ENCODE data around the gene RECQL. TPM values are rescaled to one million over a fixed set of nuclear protein-coding genes. Genes with fewer than 3 reads are reported as not detected.

Gene RECQL
- total RNA-seq, 2 donors from 2014 or later = 39.8 to 66.5 TPM

DNA sequence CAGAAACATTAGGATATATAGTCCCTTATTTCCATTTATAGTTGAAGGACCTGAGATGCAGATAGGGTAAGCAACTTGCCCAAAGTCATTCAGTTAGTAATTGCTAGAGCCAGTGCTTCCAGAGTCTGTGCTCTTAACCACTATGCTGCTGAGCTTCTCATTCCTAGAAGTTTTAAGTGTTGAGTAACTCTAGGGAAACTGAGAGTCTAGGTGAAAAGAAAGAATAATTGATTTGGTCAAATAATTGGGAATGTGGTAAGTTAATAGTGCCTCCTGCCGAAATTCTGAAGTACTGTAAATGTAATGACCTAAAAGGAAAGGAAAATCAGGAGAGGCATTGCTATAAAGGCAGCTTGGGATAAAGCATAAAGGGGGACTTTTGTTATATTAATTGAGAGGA lies 49.9 kb downstream of the RECQL start:
- peaks cover 9% of the 10 kb centered on the region for H3K36me3 Mint-ChIP-seq (ENCODE audit: low read depth)
- no peak overlapping the region for H3K4me3 Mint-ChIP-seq
- 57 to 75% methylated on average over 1 of the region's 1 CpG for WGBS, 2 experiments (ENCODE audit: insufficient coverage in 1 of 2, insufficient read length in 1 of 2)
- H3K9ac ChIP-seq (ENCODE audit: extremely low read depth, low read length, poor library complexity, severe bottlenecking) = no peak overlapping the region
- TF ChIP-seq, protein P1, sequence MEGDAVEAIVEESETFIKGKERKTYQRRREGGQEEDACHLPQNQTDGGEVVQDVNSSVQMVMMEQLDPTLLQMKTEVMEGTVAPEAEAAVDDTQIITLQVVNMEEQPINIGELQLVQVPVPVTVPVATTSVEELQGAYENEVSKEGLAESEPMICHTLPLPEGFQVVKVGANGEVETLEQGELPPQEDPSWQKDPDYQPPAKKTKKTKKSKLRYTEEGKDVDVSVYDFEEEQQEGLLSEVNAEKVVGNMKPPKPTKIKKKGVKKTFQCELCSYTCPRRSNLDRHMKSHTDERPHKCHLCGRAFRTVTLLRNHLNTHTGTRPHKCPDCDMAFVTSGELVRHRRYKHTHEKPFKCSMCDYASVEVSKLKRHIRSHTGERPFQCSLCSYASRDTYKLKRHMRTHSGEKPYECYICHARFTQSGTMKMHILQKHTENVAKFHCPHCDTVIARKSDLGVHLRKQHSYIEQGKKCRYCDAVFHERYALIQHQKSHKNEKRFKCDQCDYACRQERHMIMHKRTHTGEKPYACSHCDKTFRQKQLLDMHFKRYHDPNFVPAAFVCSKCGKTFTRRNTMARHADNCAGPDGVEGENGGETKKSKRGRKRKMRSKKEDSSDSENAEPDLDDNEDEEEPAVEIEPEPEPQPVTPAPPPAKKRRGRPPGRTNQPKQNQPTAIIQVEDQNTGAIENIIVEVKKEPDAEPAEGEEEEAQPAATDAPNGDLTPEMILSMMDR (conservative IDR thresholded peaks at IDR 0.05) = peak; percentile 86
- no peaks in the 10 kb centered on the region for H3K36me3 ChIP-seq (ENCODE audit: control insufficient read depth, insufficient read depth, low read length)
- H3K27ac Mint-ChIP-seq = no peak overlapping the region
- H3K9me3 Mint-ChIP-seq = no peaks in the 10 kb centered on the region
- no peak overlapping the region for H3K4me3 ChIP-seq (ENCODE audit: low read length)
- H3K27me3 ChIP-seq (ENCODE audit: control insufficient read depth, insufficient read depth, low read length, poor library complexity, severe bottlenecking) = no peaks in the 10 kb centered on the region
- no peaks in the 10 kb centered on the region for H3K4me1 ChIP-seq (ENCODE audit: control insufficient read depth, insufficient read depth, low read length)
- H3K27ac ChIP-seq (ENCODE audit: low read depth, low read length) = no peak overlapping the region
- DNase-seq = no peak
- no peaks in the 10 kb centered on the region for H3K9me3 ChIP-seq (ENCODE audit: control insufficient read depth, low read length)
- no peaks in the 10 kb centered on the region for H3K4me1 Mint-ChIP-seq
- H3K27me3 Mint-ChIP-seq (ENCODE audit: insufficient read depth) = no peaks in the 10 kb centered on the region

DNA sequence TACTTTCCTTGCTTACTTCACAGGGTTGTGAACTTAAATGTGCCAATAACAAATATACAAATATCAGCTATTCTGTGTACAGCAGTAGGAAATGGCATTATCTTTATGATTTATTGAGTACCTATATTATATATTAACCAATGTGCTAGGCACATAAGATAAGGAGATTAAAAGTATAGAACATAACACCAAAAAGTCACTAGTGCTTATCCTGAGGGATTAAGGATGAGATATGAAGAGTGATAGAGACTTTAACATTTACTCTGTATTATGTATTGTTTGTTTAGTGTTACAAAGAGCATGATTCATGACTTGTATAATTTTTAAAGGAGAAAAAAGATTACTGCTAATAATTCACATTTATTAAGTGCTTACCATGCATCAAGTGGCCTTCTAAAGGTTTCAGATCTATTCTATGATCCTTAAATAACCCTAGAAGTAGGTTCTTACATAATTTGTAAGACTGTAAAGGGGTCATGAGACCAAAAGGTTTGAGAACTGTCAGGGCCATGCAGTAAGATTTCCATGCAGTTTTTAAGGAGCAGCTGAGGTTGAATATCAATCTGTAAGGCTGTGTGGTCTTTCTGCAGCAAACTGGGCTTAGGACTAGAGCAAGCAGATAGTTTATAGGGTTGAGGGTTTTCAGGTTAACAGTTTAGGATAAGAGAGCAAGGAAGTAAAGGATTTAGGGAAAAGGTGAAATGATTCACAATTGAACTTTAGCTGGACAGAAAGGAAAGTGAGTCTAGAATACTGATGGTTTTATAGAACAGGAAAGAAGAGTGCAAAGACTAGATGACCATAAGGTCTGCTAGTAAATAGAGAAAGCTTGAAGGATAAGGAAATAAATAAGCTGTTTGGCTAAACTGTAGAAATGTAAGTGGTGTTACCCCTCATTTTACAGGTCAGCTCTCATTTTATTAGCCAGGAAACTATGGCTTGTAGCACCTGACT lies 57.0 kb downstream of the RECQL start:
- H3K27me3 ChIP-seq (ENCODE audit: control insufficient read depth, insufficient read depth, low read length, poor library complexity, severe bottlenecking) = no peaks in the 10 kb centered on the region
- no peaks in the 10 kb centered on the region for H3K9me3 ChIP-seq (ENCODE audit: control insufficient read depth, low read length)
- H3K27ac ChIP-seq (ENCODE audit: low read depth, low read length) = no peak overlapping the region
- peaks cover 23% of the 10 kb centered on the region for H3K36me3 Mint-ChIP-seq (ENCODE audit: low read depth)
- H3K27me3 Mint-ChIP-seq (ENCODE audit: insufficient read depth) = no peaks in the 10 kb centered on the region
- H3K4me1 ChIP-seq (ENCODE audit: control insufficient read depth, insufficient read depth, low read length) = no peaks in the 10 kb centered on the region
- H3K4me3 ChIP-seq (ENCODE audit: low read length) = no peak overlapping the region
- TF ChIP-seq, protein P1 (conservative IDR thresholded peaks at IDR 0.05) = no peak
- H3K36me3 ChIP-seq (ENCODE audit: control insufficient read depth, insufficient read depth, low read length) = peaks cover 5% of the 10 kb centered on the region
- no peaks in the 10 kb centered on the region for H3K4me1 Mint-ChIP-seq
- no peaks in the 10 kb centered on the region for H3K9me3 Mint-ChIP-seq
- H3K9ac ChIP-seq (ENCODE audit: extremely low read depth, low read length, poor library complexity, severe bottlenecking) = no peak overlapping the region
- no peak for DNase-seq
- H3K4me3 Mint-ChIP-seq = no peak overlapping the region
- no peak overlapping the region for H3K27ac Mint-ChIP-seq

DNA sequence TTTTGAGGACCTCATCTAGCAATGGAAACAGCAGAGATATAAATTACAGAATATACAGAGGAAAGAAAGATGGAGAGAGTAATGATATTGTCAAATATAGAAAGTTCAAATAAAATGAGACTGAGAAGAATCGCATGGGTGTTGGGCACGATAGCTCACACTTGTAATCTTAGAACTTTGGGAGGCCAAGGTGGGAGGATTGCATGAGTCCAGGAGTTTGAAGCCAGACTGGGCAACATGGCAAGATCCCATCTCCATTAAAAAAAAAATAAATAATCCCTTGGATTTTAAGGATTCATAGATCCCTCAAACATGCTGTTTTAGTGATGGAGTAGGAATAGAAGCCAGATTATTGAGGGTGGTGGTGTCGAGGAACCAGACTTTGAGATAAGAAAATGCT lies 62.1 kb downstream of the RECQL start:
- no peak overlapping the region for H3K4me3 Mint-ChIP-seq
- Histone ChIP-seq H3K27me3 (ENCODE audit: control insufficient read depth, insufficient read depth, low read length, poor library complexity, severe bottlenecking) (no peaks in the 10 kb centered on the region), H3K4me1 (ENCODE audit: control insufficient read depth, insufficient read depth, low read length) (no peaks in the 10 kb centered on the region), H3K27ac (ENCODE audit: low read depth, low read length) (no peak overlapping the region), H3K9me3 (ENCODE audit: control insufficient read depth, low read length) (no peaks in the 10 kb centered on the region), H3K9ac (ENCODE audit: extremely low read depth, low read length, poor library complexity, severe bottlenecking) (no peak overlapping the region), H3K4me3 (ENCODE audit: low read length) (no peak overlapping the region), H3K36me3 (ENCODE audit: control insufficient read depth, insufficient read depth, low read length) (no peaks in the 10 kb centered on the region)
- TF ChIP-seq, protein P1 (conservative IDR thresholded peaks at IDR 0.05) = no peak
- no peak for DNase-seq
- peaks cover 21% of the 10 kb centered on the region for H3K27me3 Mint-ChIP-seq (ENCODE audit: insufficient read depth)
- 94 to 100% methylated on average over 2 to 3 of the region's 3 CpGs for WGBS, 2 experiments (ENCODE audit: insufficient coverage in 1 of 2, insufficient read length in 1 of 2)
- H3K36me3 Mint-ChIP-seq (ENCODE audit: low read depth) = peaks cover 5% of the 10 kb centered on the region
- no peak overlapping the region for H3K27ac Mint-ChIP-seq
- no peaks in the 10 kb centered on the region for H3K4me1 Mint-ChIP-seq
- peaks cover 2% of the 10 kb centered on the region for H3K9me3 Mint-ChIP-seq

Data from endodermal cell (in vitro differentiated cells).